Brain microvascular endothelial cell (primary cell): ENCODE data around the gene PHLPP1.
A peak's percentile ranks its signal among the peaks of the same experiment; 100 is the strongest.

Source experiments
- DNase-seq: peaks from one replicate; pipeline ENCODE4 v3.0.0-alpha.2; 2020
- H3K27ac ChIP-seq: fragments of 250-450 bp; sonication (Bioruptor Pico); 2 replicates; pipeline ENCODE4 v1.5.1; 2020; ENCODE audit warnings: mild to moderate bottlenecking, moderate library complexity
- H3K27me3 ChIP-seq: fragments of 250-450 bp; sonication (Bioruptor Pico); replicated peaks from 2 replicates; pipeline ENCODE4 v1.5.1; 2020; ENCODE audit warnings: mild to moderate bottlenecking
- H3K36me3 ChIP-seq: fragments of 250-450 bp; sonication (Bioruptor Pico); replicated peaks from 2 replicates; pipeline ENCODE4 v1.5.1; 2020; ENCODE audit warnings: mild to moderate bottlenecking
- H3K4me3 ChIP-seq: 2 replicates; pipeline ENCODE4 v1.5.1; 2011; ENCODE audit warnings: low read depth, mild to moderate bottlenecking, control low read depth, low read length, moderate library complexity
- CTCF ChIP-seq: IDR thresholded peaks from 2 replicates; pipeline ENCODE4 v1.5.1; 2011; ENCODE audit warnings: low read depth, mild to moderate bottlenecking, moderate library complexity, low read length, control low read depth, inconsistent platforms; ENCODE audit errors: missing control alignments
- in situ Hi-C: cut with HindIII; loops from 2 replicates; pipeline ENCODE4 v1.10.0; 2017; ENCODE audit warnings: low sequenced_read_pairs, low pct_ligation_motif_present

The PHLPP1 gene

GRCh38 chr18:62781893-62782292 lies 66.6 kb downstream of the PHLPP1 start:
- DNase-seq: peak; percentile 58
- no peak overlapping the region for H3K4me3 ChIP-seq
- H3K27me3 ChIP-seq: no peaks in the 10 kb centered on the region
- TF ChIP-seq CTCF: no peak
- in situ Hi-C loops: no loop called here
- H3K27ac ChIP-seq: peak overlapping the region; percentile 22
- H3K36me3 ChIP-seq: no peaks in the 10 kb centered on the region

- TF ChIP-seq CTCF: no peak
- no peak for DNase-seq
- H3K27me3 ChIP-seq: no peaks in the 10 kb centered on the region
- in situ Hi-C loops: no loop called here
- H3K4me3 ChIP-seq: no peak overlapping the region
- no peaks in the 10 kb centered on the region for H3K36me3 ChIP-seq
- no peak overlapping the region for H3K27ac ChIP-seq
These were observed 69.1 kb downstream of the PHLPP1 start for GRCh38 chr18:62784338-62784965.

- peak; percentile 70 for DNase-seq
- Histone ChIP-seq H3K27ac (no peak overlapping the region), H3K27me3 (no peaks in the 10 kb centered on the region), H3K36me3 (no peaks in the 10 kb centered on the region), H3K4me3 (no peak overlapping the region)
- TF ChIP-seq CTCF: no peak
- in situ Hi-C loops: no loop called here
These were observed 69.6 kb downstream of the PHLPP1 start for GRCh38 chr18:62784966-62785413.

- no peak for TF ChIP-seq CTCF
- in situ Hi-C loops: no loop called here
- Histone ChIP-seq H3K27me3 (no peaks in the 10 kb centered on the region), H3K27ac (no peak overlapping the region), H3K36me3 (no peaks in the 10 kb centered on the region), H3K4me3 (no peak overlapping the region)
- no peak for DNase-seq
These were observed 71.3 kb downstream of the PHLPP1 start for GRCh38 chr18:62786689-62787088.

GRCh38 chr18:62788111-62788510 lies 72.8 kb downstream of the PHLPP1 start:
- H3K4me3 ChIP-seq: no peak overlapping the region
- no peak overlapping the region for H3K27ac ChIP-seq
- no peaks in the 10 kb centered on the region for H3K36me3 ChIP-seq
- no peak for TF ChIP-seq CTCF
- H3K27me3 ChIP-seq: no peaks in the 10 kb centered on the region
- DNase-seq: no peak
- in situ Hi-C loops: no loop called here

- no peak for DNase-seq
- no peaks in the 10 kb centered on the region for H3K36me3 ChIP-seq
- in situ Hi-C loops: no loop called here
- no peak overlapping the region for H3K27ac ChIP-seq
- H3K4me3 ChIP-seq: no peak overlapping the region
- TF ChIP-seq CTCF: no peak
- no peaks in the 10 kb centered on the region for H3K27me3 ChIP-seq
These were observed 73.5 kb downstream of the PHLPP1 start for GRCh38 chr18:62788876-62789275.
